Esophagus muscularis mucosa (tissue), 3 donors: ENCODE data around the gene MAPK12.

Experiments used
- CTCF ChIP-seq, 3 experiments: fragments of 200-600 bp in 2 of 3; fragments of 450-650 bp in 1 of 3; sonication (generic) in 2 of 3; IDR thresholded peaks; one replicate each; pipeline ENCODE4 v1.5.1; 2017 to 2019; ENCODE audit warnings: antibody characterized with exemption in 3 of 3, mild to moderate bottlenecking in 2 of 3, moderate library complexity in 1 of 3
- POLR2A ChIP-seq: fragments of 450-650 bp; IDR thresholded peaks from one replicate; pipeline ENCODE4 v1.6.1; 2017; ENCODE audit warnings: antibody characterized with exemption, moderate library complexity, mild to moderate bottlenecking, low read depth

GRCh38 chr22:50261615-50262459 lies at the start of gene MAPK12:
- no peak for TF ChIP-seq CTCF (IDR thresholded peaks at IDR 0.05)
- no peak for TF ChIP-seq POLR2A
